GM12864 (cell line): ENCODE data around the gene CCDC185.

ENCODE experiments used
- DNase-seq: peaks from one replicate; pipeline ENCODE4 v3.0.0-alpha.2; 2011; ENCODE audit warnings: low read depth
- H3K4me3 ChIP-seq: 2 replicates; pipeline ENCODE4 v1.5.1; 2011; ENCODE audit warnings: mild to moderate bottlenecking, low read depth, low read length, control low read depth
- TF ChIP-seq, protein P1 (sequence below): IDR thresholded peaks from 2 replicates; pipeline ENCODE4 v1.5.1; 2011; ENCODE audit warnings: low read depth, mild to moderate bottlenecking, moderate library complexity, low read length, control low read depth, inconsistent platforms; ENCODE audit errors: missing control alignments

CCDC185 gene

DNA sequence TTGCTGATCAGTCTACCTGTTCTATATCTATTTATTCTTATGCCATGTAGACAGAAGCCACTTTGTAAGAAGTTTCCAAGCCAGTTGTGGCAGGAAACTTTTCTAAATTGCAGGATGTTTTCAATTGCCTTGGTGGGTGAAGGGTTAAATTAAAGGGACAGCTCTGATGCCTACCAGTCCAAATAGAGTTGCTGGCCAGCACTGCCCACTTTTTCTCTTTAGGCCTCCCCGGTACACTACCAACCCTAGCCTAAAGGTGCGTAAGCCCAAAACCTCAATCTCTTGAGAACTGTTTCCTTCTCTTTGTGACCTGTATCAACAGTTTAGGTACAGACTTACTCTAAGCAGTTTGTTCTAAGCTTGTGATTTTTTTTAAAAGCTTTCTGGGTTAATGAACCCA, 44.8 kb upstream of the CCDC185 start:
- TF ChIP-seq, protein P1, sequence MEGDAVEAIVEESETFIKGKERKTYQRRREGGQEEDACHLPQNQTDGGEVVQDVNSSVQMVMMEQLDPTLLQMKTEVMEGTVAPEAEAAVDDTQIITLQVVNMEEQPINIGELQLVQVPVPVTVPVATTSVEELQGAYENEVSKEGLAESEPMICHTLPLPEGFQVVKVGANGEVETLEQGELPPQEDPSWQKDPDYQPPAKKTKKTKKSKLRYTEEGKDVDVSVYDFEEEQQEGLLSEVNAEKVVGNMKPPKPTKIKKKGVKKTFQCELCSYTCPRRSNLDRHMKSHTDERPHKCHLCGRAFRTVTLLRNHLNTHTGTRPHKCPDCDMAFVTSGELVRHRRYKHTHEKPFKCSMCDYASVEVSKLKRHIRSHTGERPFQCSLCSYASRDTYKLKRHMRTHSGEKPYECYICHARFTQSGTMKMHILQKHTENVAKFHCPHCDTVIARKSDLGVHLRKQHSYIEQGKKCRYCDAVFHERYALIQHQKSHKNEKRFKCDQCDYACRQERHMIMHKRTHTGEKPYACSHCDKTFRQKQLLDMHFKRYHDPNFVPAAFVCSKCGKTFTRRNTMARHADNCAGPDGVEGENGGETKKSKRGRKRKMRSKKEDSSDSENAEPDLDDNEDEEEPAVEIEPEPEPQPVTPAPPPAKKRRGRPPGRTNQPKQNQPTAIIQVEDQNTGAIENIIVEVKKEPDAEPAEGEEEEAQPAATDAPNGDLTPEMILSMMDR, result no peak
- no peak for DNase-seq
- H3K4me3 ChIP-seq, result no peak overlapping the region

GRCh38 chr1:223349241-223349640, 44.0 kb upstream of the CCDC185 start:
- no peak for DNase-seq
- H3K4me3 ChIP-seq, result no peak overlapping the region
- TF ChIP-seq, protein P1, result no peak

DNA sequence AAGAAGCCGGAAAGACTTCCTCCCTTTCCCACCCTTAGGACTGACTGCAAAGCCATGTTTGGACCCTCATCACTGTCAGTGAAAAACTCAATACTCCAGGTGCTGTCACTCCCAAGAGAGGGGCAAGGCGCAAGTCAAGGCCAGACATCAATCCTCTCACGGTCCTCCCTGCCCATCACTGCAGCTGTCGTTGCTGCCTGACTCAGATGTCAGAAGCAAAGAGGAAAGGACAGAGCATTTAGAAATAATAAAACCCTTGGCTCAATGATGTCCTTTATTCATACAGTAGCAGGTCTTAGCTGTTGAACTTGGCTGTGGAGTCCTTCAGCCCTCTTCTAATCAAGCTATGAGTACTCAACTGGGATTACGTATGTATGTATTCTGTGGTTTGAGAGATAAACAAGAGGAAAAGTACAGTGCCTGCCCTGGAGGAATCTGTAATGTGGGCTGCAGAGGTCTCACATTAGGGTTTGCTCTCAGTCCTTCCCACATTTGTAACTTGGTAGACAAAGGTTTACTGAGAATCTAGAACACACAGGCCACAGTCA, 42.8 kb upstream of the CCDC185 start:
- H3K4me3 ChIP-seq, result no peak overlapping the region
- TF ChIP-seq, protein P1, result no peak
- no peak for DNase-seq

GRCh38 chr1:223352944-223353343, 40.3 kb upstream of the CCDC185 start:
- TF ChIP-seq, protein P1, result no peak
- no peak for DNase-seq
- no peak overlapping the region for H3K4me3 ChIP-seq

- no peak overlapping the region for H3K4me3 ChIP-seq
- DNase-seq, result no peak
- TF ChIP-seq, protein P1, result no peak
These were observed 39.3 kb upstream of the CCDC185 start for GRCh38 chr1:223353939-223354338.

DNA sequence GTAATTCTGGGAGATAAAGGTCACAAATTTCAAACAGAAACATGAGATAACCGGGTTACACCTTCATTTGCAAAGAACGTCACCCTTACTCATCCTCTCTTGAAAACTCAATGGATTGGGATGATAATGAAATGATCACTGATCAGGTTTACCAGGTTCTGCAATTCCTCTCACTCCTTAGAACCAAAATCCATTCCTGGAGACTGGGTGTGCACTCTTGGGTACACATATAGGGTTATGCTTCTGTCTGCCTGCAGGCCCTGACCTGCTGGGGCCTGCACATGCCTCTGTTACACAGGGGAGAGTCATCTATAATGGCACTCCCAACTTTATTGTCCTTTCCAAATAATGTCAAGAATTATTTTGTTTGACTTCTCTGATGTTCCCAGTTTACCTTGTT, 37.5 kb upstream of the CCDC185 start:
- no peak for DNase-seq
- no peak overlapping the region for H3K4me3 ChIP-seq
- TF ChIP-seq, protein P1, result no peak

DNA sequence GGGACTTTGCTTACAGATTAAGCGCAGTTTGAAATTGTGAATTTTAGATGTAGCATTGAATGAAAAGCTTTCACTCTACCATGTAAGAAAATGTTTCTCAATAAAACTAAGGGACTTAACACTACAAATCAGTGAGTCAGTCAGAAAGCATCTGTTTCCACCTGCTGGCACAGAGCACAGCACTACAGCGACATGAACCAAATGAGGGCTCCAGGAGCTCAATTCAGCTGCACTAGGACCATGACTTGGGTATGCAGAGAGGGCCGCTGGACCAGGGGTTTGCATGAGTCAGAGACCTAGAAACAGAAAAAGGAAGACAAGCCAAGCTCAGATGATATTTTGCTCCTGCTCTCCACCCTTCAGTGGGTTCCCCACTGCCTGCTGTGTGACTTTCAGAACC, 34.4 kb upstream of the CCDC185 start:
- H3K4me3 ChIP-seq, result no peak overlapping the region
- DNase-seq, result no peak
- TF ChIP-seq, protein P1, result no peak
